ENCODE measurements around the gene CACNA1G.

Gene CACNA1G

DNA sequence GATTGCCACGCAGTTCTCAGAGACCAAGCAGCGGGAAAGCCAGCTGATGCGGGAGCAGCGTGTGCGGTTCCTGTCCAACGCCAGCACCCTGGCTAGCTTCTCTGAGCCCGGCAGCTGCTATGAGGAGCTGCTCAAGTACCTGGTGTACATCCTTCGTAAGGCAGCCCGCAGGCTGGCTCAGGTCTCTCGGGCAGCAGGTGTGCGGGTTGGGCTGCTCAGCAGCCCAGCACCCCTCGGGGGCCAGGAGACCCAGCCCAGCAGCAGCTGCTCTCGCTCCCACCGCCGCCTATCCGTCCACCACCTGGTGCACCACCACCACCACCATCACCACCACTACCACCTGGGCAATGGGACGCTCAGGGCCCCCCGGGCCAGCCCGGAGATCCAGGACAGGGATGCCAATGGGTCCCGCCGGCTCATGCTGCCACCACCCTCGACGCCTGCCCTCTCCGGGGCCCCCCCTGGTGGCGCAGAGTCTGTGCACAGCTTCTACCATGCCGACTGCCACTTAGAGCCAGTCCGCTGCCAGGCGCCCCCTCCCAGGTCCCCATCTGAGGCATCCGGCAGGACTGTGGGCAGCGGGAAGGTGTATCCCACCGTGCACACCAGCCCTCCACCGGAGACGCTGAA, 15.2 kb downstream of the CACNA1G start:
- TF ChIP-seq, protein P1, sequence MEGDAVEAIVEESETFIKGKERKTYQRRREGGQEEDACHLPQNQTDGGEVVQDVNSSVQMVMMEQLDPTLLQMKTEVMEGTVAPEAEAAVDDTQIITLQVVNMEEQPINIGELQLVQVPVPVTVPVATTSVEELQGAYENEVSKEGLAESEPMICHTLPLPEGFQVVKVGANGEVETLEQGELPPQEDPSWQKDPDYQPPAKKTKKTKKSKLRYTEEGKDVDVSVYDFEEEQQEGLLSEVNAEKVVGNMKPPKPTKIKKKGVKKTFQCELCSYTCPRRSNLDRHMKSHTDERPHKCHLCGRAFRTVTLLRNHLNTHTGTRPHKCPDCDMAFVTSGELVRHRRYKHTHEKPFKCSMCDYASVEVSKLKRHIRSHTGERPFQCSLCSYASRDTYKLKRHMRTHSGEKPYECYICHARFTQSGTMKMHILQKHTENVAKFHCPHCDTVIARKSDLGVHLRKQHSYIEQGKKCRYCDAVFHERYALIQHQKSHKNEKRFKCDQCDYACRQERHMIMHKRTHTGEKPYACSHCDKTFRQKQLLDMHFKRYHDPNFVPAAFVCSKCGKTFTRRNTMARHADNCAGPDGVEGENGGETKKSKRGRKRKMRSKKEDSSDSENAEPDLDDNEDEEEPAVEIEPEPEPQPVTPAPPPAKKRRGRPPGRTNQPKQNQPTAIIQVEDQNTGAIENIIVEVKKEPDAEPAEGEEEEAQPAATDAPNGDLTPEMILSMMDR (conservative IDR thresholded peaks at IDR 0.05; ENCODE audit: low read depth) = no peak
- DNase-seq (ENCODE audit: low spot score) = no peak
- ChIA-PET POLR2A (ENCODE audit: low non-redundant PET) (no interaction called here), CTCF (interaction anchor here (0.6 to 1.0 kb wide), 2 partner anchors 25 to 232 kb away, joined by 3 to 5 read pairs; no protein-coding TSS in a partner anchor)
- H3K27ac ChIP-seq = no peak overlapping the region

DNA sequence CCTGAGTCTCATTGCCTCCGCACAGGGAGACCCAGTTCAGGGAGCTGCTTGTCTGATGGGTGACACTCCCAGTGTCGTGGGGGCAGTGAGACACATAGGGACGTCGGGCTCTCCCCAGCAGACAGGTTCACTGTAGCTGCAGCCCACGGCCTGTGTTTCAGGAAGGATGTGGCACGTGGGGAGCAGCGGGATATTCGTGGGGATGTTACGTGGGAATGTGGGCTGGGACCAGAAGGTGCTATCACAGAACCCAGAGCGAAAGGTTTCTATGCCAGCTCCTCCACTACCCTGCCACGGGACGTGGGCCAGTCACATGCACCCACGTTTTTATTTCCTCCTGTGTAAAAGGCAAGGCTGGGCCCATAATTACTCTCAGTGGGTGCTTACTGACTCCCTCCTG, 16.3 kb downstream of the CACNA1G start:
- ChIA-PET CTCF (no interaction called here), POLR2A (ENCODE audit: low non-redundant PET) (no interaction called here)
- TF ChIP-seq, protein P1 (conservative IDR thresholded peaks at IDR 0.05; ENCODE audit: low read depth) = no peak
- H3K27ac ChIP-seq = no peak overlapping the region
- DNase-seq (ENCODE audit: low spot score) = no peak

DNA sequence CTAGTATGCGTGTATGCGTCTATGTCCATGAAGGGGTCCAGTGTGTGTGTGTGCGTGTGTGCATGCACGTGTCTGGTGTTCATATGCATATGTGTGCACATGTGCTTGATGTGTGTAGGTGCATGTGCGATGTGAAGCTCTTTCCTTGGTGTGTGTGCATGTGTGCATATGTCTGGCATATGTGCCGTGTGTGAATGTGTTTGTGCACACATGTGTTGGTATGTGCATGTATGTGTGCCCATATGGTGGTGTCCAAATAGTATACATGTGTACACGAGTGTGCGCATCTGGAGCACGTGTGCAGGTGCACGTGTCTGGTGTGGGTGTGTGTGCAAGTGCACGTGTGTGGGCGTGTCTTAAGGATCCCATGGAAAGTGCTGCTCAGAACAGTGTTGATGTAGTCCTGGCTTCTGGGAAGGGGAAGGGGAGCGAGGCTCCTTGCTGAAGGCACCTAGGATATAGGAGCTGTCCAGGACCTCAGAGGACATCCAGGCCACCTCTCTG, 17.0 kb downstream of the CACNA1G start:
- POLR2A ChIA-PET (ENCODE audit: low non-redundant PET) = no interaction called here
- CTCF ChIA-PET = no interaction called here
- H3K27ac ChIP-seq = no peak overlapping the region
- DNase-seq (ENCODE audit: low spot score) = no peak
- TF ChIP-seq, protein P1 (conservative IDR thresholded peaks at IDR 0.05; ENCODE audit: low read depth) = no peak

DNA sequence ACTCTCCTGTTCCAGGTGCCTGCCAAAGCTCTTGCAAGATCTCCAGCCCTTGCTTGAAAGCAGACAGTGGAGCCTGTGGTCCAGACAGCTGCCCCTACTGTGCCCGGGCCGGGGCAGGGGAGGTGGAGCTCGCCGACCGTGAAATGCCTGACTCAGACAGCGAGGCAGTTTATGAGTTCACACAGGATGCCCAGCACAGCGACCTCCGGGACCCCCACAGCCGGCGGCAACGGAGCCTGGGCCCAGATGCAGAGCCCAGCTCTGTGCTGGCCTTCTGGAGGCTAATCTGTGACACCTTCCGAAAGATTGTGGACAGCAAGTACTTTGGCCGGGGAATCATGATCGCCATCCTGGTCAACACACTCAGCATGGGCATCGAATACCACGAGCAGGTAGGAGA, 17.7 kb downstream of the CACNA1G start:
- ChIA-PET POLR2A (ENCODE audit: low non-redundant PET) (no interaction called here), CTCF (no interaction called here)
- TF ChIP-seq, protein P1 (conservative IDR thresholded peaks at IDR 0.05; ENCODE audit: low read depth) = no peak
- no peak overlapping the region for H3K27ac ChIP-seq
- DNase-seq (ENCODE audit: low spot score) = no peak

DNA sequence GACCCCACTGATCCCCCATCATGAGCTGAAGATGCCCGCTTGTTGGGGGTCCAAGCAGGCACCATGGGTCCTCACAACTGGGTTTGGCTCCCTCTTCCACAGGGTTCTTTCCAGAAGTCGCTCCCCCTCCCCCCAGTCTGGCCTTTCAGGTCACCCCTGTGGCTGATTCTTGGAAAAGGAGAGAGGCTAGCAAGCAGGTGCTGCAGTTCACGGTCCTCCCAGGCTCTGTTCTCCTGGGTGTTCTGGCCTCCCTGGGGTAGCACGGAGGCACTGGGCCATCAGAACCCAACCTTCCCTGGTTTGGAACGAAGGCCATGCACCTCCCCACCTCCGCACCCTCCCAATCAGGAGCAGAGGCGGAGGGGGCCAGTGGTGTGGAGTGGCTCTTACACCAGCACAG, 18.9 kb downstream of the CACNA1G start:
- H3K27ac ChIP-seq = no peak overlapping the region
- ChIA-PET CTCF (no interaction called here), POLR2A (ENCODE audit: low non-redundant PET) (no interaction called here)
- DNase-seq (ENCODE audit: low spot score) = no peak
- TF ChIP-seq, protein P1 (conservative IDR thresholded peaks at IDR 0.05; ENCODE audit: low read depth) = no peak

DNA sequence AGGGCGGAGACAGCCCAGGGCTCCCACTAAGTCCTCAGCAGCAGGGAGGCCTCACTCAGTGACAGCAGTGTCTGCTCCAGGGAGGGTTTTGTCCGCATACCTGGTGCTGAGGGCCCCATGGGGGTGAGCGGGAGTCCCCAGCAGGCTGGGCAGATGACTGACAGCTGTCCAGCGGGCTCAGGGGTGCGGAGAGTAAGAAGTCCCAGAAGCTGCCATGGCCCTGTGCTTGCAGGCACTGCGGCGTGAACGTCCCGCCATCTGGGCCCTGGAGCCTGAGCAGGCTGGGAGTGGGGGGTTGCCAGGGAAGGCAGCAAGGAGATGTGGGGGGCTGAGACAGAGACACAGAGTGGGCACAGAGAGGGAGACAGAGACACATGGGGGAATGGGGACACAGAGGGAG, 20.1 kb downstream of the CACNA1G start:
- POLR2A ChIA-PET (ENCODE audit: low non-redundant PET) = interaction anchor here (0.5 kb wide), 1 partner anchor 50 kb away, joined by 3 read pairs; no protein-coding TSS in a partner anchor
- H3K27ac ChIP-seq = no peak overlapping the region
- no peak for DNase-seq (ENCODE audit: low spot score)
- CTCF ChIA-PET = no interaction called here
- TF ChIP-seq, protein P1 (conservative IDR thresholded peaks at IDR 0.05; ENCODE audit: low read depth) = no peak

Measured in RWPE1 (cell line).